Eye (tissue), 1 donor: ENCODE measurements around the gene TBC1D12.
"Not testable (repeated sequence)": the region's sequence is repeated elsewhere in the genome, so short reads cannot be mapped to it uniquely, and the experiment has no call there.

ENCODE experiments used
- DNase-seq: peaks from one replicate; pipeline ENCODE4 v3.0.0-alpha.2; 2015

TBC1D12 gene

GRCh38 chr10:94461503-94461902 is 59.2 kb downstream of the TBC1D12 start:
- DNase-seq, result no peak

GRCh38 chr10:94462130-94462529 is 59.8 kb downstream of the TBC1D12 start:
- no peak for DNase-seq

GRCh38 chr10:94465684-94466083 is 63.3 kb downstream of the TBC1D12 start:
- DNase-seq, result no peak

GRCh38 chr10:94481410-94481809 is 79.1 kb downstream of the TBC1D12 start:
- DNase-seq, result no peak

GRCh38 chr10:94483970-94484369 is 81.6 kb downstream of the TBC1D12 start:
- DNase-seq, result no peak

GRCh38 chr10:94485094-94485493 is 82.8 kb downstream of the TBC1D12 start:
- DNase-seq, result no peak

- no peak for DNase-seq
Observed at GRCh38 chr10:94487575-94487974, 85.2 kb downstream of the TBC1D12 start.

GRCh38 chr10:94489107-94489506 is 86.8 kb downstream of the TBC1D12 start:
- DNase-seq, result no peak

- no peak for DNase-seq
Observed at GRCh38 chr10:94489976-94490788, 87.8 kb downstream of the TBC1D12 start.

GRCh38 chr10:94490789-94491039 is 88.4 kb downstream of the TBC1D12 start:
- DNase-seq, result no peak

- DNase-seq, result no peak
Observed at GRCh38 chr10:94493463-94493862, 91.1 kb downstream of the TBC1D12 start.

GRCh38 chr10:94496010-94496409 is 93.7 kb downstream of the TBC1D12 start:
- no peak for DNase-seq

- DNase-seq, result no peak
Observed at GRCh38 chr10:94496646-94497045, 94.3 kb downstream of the TBC1D12 start.

GRCh38 chr10:94500063-94500462 is 97.7 kb downstream of the TBC1D12 start:
- no peak for DNase-seq

GRCh38 chr10:94521276-94522250 is 119.2 kb downstream of the TBC1D12 start:
- no peak for DNase-seq

- no peak for DNase-seq
Observed at GRCh38 chr10:94524146-94524545, 121.8 kb downstream of the TBC1D12 start.

GRCh38 chr10:94524711-94525110 is 122.4 kb downstream of the TBC1D12 start:
- DNase-seq, result no peak

- DNase-seq, result not testable (repeated sequence)
Observed at GRCh38 chr10:94531550-94531949, 129.2 kb downstream of the TBC1D12 start.

GRCh38 chr10:94533027-94533426 is 130.7 kb downstream of the TBC1D12 start:
- no peak for DNase-seq

GRCh38 chr10:94542282-94542681 is 139.9 kb downstream of the TBC1D12 start:
- DNase-seq, result not testable (repeated sequence)

GRCh38 chr10:94545391-94546048 is 143.2 kb downstream of the TBC1D12 start, which contains the start of gene HELLS:
Gene HELLS (plus strand): TSS chr10:94545788. CDS start chr10:94545922, 134 bp downstream.
- DNase-seq, result peak; percentile 98

GRCh38 chr10:94546049-94546900 is 143.9 kb downstream of the TBC1D12 start:
- DNase-seq, result no peak

GRCh38 chr10:94546901-94547185 is 144.5 kb downstream of the TBC1D12 start:
- peak; percentile 37 for DNase-seq
